Activated naive CD4-positive, alpha-beta T cell treated with anti-CD3 and anti-CD28 coated beads, Interleukin-2, amount 50 U/mL, for 72 hours (primary cell): ENCODE measurements around the gene PSMA7. TPM values are rescaled to one million over a fixed set of nuclear protein-coding genes. Genes with fewer than 3 reads are reported as not detected.
A peak's percentile ranks its signal among the peaks of the same experiment; 100 is the strongest.

Experiments used
- ATAC-seq, 2 donors: fragments of 150-1000 bp; cut with Tn5 transposase; 2 replicates each; pipeline ENCODE4 v1.10.0; 2021; ENCODE audit warnings: mild to moderate bottlenecking in 2 of 2, moderate library complexity in 2 of 2
- DNase-seq, 2 donors: peaks; one replicate each; pipeline ENCODE4 v3.0.0; 2021 to 2022; ENCODE audit warnings: low spot score in 2 of 2
- H3K27ac Mint-ChIP-seq, 2 donors: one replicate each; pipeline ENCODE4 v1.8.0; 2022; ENCODE audit warnings: mild to moderate bottlenecking in 2 of 2, mixed read lengths in 2 of 2
- H3K36me3 Mint-ChIP-seq, 2 donors: one replicate each; pipeline ENCODE4 v1.8.0; 2022; ENCODE audit warnings: mixed read lengths in 2 of 2
- H3K9me3 Mint-ChIP-seq, 2 donors: one replicate each; pipeline ENCODE4 v1.8.0; 2022; ENCODE audit warnings: mixed read lengths in 2 of 2
- total RNA-seq, 2 donors: library from RNA; stranded (reverse); gene quantifications; one replicate each; pipeline ENCODE4 v1.2.3, GENCODE V29; 2022

PSMA7 gene
- total RNA-seq, 2 donors from 2014 or later, result 253 to 333 TPM

DNA sequence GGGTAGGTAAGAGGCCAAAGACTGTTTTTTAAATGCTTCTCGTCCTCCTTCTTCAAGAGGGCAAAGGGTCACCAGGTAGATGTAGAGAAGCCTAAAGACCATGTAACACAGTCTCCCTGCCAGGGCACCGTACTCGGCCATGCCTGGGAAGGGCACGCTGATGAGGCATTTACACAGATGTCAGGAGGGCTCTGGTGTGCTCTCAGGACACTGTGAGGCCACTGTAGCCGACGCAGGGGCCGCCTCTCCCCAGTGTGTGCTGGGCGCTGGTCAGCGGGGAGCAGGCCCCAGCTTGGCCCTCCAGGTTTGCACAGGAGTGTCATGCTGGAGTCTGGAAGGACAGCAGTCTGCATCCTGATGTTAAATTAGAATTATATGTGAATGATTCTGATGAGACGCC, 32.5 kb upstream of the PSMA7 start:
- ATAC-seq (no peak), DNase-seq (no peak)
- Mint-ChIP-seq H3K27ac (peak overlapping the region in 1 of 2 donors; percentile 9), H3K36me3 (no peaks in the 10 kb centered on the region), H3K9me3 (no peaks in the 10 kb centered on the region)

DNA sequence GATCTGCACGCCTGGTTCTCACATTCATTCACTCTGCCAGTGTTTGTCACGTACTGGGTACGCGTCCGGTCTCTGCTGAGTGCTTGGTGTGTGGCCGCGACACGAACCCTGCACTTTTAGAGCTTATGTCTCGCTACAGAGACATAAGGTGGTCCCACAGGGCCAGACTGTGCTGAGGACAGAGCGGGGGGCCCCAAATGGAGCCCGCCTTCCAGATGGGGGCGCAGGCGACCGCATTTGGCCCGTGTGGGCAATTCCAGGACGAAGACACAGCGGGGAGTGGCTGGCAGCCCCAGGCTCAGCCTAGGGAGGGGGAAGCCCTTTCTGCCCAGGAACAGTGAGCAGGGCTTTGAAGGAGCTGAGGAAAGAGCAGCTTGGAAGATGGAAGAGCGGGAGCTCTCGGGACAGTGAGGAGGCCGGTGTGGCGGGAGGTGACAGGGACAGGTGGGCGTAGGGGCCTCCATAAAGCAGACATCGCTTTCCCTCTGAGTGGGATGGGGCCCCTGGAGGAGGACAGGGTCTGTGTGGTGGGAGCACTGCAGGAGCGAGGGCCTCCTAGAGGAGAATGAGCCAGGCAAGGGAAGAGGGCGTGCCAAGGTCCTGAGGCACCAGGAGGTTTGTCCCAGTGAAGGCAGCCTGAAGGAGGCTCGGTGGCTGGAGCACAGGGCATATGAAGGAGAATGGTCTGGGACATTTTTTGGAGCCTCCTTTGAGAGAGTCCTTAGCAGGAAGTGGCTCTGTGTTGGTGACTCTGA, 31.9 kb upstream of the PSMA7 start:
- ATAC-seq, result no peak
- no peaks in the 10 kb centered on the region for H3K9me3 Mint-ChIP-seq
- no peaks in the 10 kb centered on the region for H3K36me3 Mint-ChIP-seq
- no peak for DNase-seq
- peak overlapping the region; percentile 9 to 26 for H3K27ac Mint-ChIP-seq

DNA sequence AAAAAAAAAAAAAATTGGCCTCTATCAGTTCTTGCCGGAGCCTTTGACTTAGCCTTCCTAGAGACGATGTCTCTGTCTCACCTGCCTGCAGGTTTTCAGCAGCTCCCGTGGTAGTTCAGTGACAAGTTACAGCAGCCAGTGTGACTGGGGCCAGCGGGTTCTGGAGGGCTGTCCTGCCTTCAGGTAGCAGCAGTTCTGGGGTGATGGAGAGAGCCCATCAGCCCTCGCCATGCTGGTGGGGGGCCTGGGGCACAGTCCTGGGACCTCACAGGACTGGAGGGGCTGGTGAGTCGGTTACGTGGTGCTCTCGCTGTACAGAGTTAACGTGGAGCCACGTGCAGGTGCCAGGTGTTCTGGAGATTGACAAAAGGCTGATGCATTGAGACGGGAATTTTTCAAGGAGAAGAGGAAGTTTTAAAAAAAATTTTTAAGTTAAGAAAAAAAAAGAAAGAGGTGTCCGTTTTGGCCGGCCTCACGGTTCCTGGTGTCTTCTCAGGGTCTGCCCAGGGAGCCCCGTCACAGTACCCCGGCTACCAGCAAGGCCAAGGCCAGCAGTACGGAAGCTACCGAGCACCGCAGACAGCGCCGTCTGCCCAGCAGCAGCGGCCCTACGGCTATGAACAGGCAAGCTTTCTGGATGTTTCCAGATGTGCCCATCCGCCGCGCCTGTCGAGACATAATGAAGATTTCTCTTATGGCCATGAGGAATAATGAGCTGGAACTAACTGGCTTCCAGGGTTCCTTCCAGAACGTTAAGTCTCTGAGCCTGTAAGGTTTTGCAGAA, 31.0 kb upstream of the PSMA7 start:
- H3K9me3 Mint-ChIP-seq, result no peaks in the 10 kb centered on the region
- H3K27ac Mint-ChIP-seq, result no peak overlapping the region
- H3K36me3 Mint-ChIP-seq, result no peaks in the 10 kb centered on the region
- DNase-seq (no peak), ATAC-seq (no peak)

DNA sequence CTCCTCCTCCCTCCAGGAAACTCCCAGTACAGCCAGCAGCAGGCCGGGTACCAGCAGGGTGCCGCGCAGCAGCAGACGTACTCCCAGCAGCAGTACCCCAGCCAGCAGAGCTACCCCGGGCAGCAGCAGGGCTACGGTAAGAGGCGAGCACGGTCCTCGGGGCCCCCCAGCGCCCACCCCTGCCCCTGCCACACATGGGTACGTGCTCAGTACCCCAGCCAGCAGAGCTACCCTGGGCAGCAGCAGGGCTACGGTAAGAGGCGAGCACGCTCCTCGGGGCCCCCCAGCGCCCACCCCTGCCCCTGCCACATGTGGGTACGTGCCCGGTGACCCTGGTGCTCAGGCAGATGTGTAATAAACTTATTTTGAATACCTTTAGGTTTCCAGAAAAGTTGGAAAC, 29.5 kb upstream of the PSMA7 start:
- no peak overlapping the region for H3K27ac Mint-ChIP-seq
- ATAC-seq, result no peak
- no peaks in the 10 kb centered on the region for H3K9me3 Mint-ChIP-seq
- DNase-seq, result no peak
- no peaks in the 10 kb centered on the region for H3K36me3 Mint-ChIP-seq

DNA sequence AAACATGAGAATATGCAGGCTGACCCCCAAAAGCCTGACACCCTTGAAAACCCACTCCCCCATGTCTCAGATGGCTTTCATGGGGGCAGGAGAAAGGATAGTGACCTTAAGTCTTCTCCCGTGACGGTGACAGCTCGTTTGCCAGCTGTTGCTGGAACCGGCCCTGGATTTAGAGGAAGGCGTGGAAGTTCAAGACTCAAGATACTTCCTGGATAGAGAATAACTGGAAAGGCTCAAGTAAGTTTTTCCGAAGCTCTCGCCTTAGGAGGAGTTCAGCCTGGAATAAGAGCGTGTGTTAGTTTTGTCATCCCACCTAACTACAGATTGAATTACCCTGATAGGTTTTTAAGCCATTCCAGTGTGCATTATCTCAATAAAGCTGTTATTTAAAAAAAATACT, 28.1 kb upstream of the PSMA7 start:
- ATAC-seq (no peak), DNase-seq (no peak)
- H3K27ac Mint-ChIP-seq, result no peak overlapping the region
- H3K9me3 Mint-ChIP-seq, result no peaks in the 10 kb centered on the region
- H3K36me3 Mint-ChIP-seq, result no peaks in the 10 kb centered on the region

DNA sequence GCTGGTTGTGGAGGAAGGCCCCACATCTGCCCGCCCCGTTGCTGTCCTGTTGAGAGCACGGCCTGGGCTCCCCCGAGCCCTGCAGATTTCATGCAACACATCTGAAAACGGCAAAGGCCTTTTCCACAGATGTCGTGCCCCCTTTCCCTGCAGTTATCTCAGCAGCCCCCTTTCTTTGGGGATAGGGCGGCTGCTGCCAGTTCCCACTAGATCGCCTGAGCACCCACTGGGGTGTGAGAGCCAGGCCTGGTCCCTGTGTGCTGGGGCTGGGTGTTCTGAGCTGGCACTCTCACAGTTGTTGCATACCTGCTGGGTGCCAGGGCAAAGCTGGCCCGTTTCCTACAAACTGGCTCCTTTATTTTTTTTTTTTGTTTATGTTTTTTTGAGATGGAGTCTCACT, 27.3 kb upstream of the PSMA7 start:
- no peak for DNase-seq
- no peak for ATAC-seq
- no peak overlapping the region for H3K27ac Mint-ChIP-seq
- H3K9me3 Mint-ChIP-seq, result no peaks in the 10 kb centered on the region
- H3K36me3 Mint-ChIP-seq, result no peaks in the 10 kb centered on the region

DNA sequence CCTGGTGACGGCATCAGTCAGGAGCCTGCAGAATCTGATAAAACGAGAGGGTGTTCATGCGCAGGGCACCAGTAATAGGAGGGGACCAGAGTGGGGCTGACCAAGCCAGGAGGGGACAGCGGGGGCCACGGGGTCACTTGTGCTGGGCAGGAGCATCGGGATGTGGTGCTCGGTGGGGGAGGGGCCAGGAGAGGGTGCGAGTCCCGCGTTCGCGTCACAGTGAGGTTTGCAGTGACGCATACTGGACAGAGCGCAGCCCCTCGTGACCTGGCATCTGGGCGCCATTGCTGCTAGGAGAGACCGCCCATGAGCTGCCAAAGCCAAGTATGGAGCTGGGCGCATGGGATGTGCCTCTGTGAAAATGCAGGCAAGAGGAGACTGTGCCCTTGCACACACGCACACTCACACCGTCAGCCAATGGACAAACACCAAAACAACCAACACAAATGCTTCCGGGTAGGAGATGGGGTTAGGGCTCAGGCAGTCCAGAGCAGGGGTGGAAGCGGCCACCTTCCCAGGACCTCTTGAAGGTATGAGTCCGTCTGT, 25.8 kb upstream of the PSMA7 start:
- Mint-ChIP-seq H3K9me3 (no peaks in the 10 kb centered on the region), H3K36me3 (no peaks in the 10 kb centered on the region), H3K27ac (peak overlapping the region in 1 of 2 donors; percentile 6)
- no peak for ATAC-seq
- DNase-seq, result no peak

DNA sequence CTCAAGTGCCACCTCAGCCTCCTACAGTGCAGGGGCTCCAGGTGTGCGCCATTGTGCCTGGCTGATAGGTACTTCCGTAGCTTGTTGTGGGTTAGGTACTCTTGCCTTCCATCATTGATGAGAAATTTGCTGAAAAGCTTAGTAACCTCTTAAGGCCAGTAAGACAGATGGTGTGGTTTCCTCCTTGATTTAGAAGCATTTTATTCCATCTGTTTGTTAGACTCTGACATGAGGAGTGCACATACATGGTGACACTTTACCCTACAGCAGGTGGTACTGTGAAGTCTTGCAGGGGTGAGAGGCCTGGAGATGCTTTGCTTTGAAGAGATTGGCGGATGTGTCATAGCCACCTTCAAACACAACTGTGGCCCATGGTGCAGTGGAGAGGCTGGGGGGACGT, 24.9 kb upstream of the PSMA7 start:
- ATAC-seq (no peak), DNase-seq (no peak)
- H3K36me3 Mint-ChIP-seq, result no peaks in the 10 kb centered on the region
- H3K9me3 Mint-ChIP-seq, result no peaks in the 10 kb centered on the region
- H3K27ac Mint-ChIP-seq, result peak overlapping the region in 1 of 2 donors; percentile 6

DNA sequence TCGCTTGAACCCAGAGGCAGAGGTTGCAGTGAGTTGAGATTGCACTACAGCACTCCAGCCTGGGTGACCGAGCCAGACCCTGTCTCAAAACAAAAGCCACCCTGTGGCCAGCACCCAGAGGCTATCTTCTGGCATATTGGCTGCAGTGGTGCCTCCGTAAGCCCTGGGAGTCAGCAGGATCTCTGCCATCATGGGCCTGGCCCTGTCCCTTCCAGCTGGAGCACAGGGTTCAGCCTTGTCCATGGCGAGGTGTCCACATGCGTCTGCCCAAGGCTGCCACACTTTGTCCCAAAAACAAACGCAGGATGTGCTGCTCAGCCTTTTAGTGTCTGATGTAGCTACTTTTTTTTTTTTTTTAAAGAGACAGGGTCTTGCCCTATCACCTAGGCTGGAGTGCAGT, 24.3 kb upstream of the PSMA7 start:
- no peaks in the 10 kb centered on the region for H3K36me3 Mint-ChIP-seq
- H3K9me3 Mint-ChIP-seq, result no peaks in the 10 kb centered on the region
- H3K27ac Mint-ChIP-seq, result no peak overlapping the region
- ATAC-seq (no peak), DNase-seq (no peak)

DNA sequence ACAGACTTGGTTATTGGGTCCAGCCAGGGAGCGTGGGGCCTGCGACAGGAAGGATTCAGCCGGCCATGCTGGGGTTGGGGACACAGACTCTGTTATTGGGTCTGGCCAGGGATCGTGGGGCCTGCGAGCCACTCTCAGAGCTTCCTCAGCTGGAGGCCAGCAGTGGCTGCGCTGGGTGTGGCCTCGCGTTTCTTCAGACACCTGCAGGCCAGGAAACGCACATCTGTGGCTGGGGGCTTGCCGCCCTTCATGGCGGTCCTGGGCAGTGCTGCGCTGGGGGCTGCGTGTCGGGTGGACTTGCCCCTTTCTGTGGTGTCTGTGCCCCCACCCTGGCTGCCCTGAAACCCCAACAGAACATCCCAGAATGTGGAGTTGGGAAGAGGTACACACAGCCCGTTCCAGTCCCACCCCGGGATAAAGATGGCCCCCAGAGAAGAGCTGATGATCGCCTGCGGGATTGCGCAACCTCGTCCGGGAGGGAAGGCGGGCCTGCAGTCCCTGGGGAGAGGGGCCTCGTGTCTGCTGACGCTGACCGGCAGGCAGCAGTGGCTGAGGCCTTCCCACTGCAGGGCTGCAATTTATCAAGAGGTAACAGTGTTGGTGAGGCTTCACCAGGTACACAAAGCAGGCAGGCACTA, 22.7 kb upstream of the PSMA7 start:
- Mint-ChIP-seq H3K9me3 (no peaks in the 10 kb centered on the region), H3K36me3 (no peaks in the 10 kb centered on the region), H3K27ac (peak overlapping the region; percentile 29 to 40)
- ATAC-seq, result no peak
- no peak for DNase-seq

DNA sequence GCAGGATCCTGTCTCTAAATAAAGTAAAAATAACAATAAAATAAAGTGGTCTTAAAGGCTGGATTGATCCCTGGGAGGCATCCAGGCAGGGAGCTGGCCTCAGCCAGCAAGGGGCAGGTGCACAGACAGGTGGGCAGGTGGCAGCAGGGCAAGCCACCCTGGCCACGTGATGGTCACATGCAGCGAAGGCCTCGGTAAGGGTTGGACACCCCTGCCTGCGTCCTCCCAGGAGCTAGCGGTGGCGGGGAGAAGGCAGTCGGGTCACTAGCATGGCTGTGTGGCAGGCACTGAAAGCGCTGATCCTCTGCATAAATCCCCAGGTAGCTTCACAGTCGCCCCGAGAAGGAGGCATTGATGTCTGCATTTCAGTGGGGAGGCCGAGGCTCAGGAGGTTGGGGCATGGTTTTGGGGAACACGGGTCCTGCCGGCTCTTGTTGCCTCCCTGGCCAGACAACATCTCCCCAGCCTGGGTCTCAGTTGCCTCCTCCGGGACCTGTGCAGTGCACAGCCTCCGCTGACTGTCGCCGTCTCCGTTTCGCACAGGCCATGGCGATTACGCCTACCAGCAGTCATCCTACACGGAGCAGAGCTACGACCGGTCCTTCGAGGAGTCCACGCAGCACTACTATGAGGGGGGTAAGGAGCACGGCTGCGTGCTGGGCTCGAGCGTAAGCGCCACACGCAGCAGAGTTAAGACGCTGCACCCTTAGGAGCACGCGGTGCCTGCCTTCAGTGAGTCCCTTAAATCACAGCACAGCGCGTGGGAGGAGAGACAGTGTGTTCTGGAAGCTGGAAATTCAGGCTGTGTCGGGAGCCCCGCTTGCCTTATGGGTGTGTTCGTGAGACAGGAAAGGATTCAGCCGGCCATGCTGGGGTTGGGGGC, 21.9 kb upstream of the PSMA7 start:
- no peaks in the 10 kb centered on the region for H3K36me3 Mint-ChIP-seq
- DNase-seq (no peak), ATAC-seq (peak in 1 of 2 donors; percentile 13)
- H3K9me3 Mint-ChIP-seq, result no peaks in the 10 kb centered on the region
- peak overlapping the region; percentile 29 to 40 for H3K27ac Mint-ChIP-seq

DNA sequence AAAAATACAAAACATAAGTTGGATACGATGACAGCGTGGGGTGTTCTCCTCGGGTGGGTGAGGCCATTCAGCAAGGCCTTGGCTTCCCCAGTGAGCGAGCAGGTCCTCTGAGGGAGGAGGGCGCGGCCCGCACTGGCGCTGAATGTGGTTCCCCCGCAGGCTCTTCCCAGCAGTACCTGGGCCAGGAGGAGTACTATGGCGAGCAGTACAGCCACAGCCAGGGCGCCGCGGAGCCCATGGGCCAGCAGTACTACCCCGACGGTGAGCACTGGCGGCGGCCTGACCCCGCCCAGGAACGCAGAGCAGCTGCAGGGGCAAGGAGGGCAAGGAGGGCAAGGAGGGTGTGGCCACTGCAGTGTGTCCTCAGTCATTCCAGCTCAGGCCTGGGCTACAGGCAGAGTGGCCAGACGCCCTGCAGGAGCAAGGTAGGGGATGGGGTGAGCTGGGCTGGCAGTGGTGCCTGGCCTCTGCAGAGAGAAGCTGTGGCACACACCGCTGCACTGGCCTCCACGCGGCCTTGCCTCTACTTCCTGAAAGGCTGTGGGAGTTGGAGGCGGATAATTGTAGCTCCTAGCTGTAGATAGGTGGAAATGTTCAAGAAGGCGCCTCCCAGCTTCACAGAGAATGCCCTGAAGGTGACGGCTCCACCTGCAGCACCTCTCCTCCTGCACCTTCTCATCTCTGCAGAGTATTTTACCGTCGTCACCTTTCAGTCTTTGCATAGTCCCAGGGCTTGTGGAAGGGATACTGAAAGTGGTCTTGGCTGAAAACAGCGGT, 21.0 kb upstream of the PSMA7 start:
- H3K27ac Mint-ChIP-seq, result peak overlapping the region in 1 of 2 donors; percentile 53
- DNase-seq, result no peak
- H3K36me3 Mint-ChIP-seq, result no peaks in the 10 kb centered on the region
- no peak for ATAC-seq
- no peaks in the 10 kb centered on the region for H3K9me3 Mint-ChIP-seq

DNA sequence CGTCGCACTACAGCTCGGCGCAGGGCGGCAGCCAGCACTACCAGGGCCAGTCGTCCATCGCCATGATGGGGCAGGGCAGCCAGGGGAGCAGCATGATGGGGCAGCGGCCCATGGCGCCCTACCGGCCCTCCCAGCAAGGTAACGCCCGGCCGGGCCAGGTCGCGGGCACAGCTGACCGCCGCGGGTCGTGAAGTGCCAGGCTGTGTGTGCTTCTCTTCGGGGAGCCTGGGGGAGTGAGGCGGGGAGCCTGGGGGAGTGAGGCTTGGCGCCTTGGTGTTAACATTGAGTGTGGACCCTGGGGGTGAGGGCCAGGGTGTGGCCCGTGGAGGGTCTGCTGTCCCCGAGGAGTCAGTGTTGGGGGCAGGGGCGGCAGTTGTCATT, 20.3 kb upstream of the PSMA7 start:
- Mint-ChIP-seq H3K27ac (peak overlapping the region in 1 of 2 donors; percentile 53), H3K9me3 (no peaks in the 10 kb centered on the region), H3K36me3 (no peaks in the 10 kb centered on the region)
- DNase-seq (no peak), ATAC-seq (no peak)

DNA sequence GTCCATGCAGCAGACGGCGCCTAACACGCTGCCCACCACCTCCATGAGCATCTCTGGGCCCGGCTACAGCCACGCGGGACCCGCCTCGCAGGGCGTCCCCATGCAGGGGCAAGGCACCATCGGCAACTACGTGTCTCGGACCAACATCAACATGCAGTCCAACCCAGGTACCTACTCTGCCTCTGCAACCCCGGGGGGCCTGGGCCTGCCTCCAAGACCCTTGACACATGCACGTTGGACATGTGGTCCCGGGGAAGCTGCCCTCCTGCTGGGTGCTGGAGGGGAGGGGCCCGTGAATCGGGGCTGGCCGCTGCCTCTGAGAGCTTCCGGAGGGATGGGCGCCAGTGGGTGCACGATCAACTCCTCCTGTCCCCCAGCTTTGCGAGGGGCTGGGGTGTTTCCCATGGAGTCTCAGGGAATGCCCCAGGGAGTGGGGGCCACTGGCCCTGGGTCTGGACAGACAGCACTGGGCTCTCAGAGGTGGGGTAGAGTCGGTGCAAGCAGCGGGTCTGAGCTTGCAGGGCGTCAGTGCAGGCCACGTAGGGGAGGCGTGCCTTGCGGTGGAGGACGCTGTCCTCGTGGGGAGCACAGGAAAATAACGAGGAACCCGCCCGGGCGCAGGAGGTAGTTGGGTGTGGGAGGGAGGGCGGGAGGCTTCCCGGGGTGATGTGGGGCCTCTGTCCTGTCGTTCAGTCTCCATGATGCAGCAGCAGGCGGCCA, 19.7 kb upstream of the PSMA7 start:
- Mint-ChIP-seq H3K9me3 (no peaks in the 10 kb centered on the region), H3K27ac (no peak overlapping the region), H3K36me3 (no peaks in the 10 kb centered on the region)
- DNase-seq (no peak), ATAC-seq (no peak)

DNA sequence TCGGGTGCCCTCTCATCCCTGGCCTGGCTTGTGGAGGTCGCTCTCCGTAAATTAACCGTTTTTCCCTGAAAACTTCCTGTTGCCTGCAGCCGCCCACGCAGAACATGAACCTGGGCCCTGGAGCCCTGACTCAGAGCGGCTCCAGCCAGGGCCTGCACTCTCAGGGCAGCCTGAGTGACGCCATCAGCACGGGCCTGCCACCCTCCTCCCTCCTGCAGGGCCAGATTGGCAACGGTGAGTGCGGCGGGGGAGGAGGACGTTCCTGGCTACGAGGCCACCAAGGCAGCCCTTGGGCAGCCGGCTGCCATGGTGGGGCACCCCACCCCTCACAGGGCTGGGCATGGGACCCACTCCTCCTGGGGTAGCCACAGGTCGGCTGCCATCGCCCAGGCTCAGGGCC, 18.2 kb upstream of the PSMA7 start:
- no peak for ATAC-seq
- H3K9me3 Mint-ChIP-seq, result no peaks in the 10 kb centered on the region
- no peaks in the 10 kb centered on the region for H3K36me3 Mint-ChIP-seq
- H3K27ac Mint-ChIP-seq, result no peak overlapping the region
- no peak for DNase-seq
